Suprapubic skin (tissue), 4 donors: ENCODE results near the gene CASQ2.

Experiments
- POLR2A ChIP-seq, 2 donors: fragments of 450-650 bp; IDR thresholded peaks; one replicate each; pipeline ENCODE4 v1.6.1; 2017; ENCODE audit warnings: antibody characterized with exemption in 2 of 2, mild to moderate bottlenecking in 2 of 2, moderate library complexity in 2 of 2
- POLR2AphosphoS5 ChIP-seq, 3 donors: sonication (generic); formaldehyde crosslinking; IDR thresholded peaks; one replicate each; pipeline ENCODE4 v1.6.1; 2017; ENCODE audit warnings: antibody characterized with exemption in 3 of 3
- TF ChIP-seq, protein P1 (sequence below), 2 donors: fragments of 200-600 bp in 1 of 2; fragments of 450-650 bp in 1 of 2; sonication (generic) in 1 of 2; IDR thresholded peaks; one replicate each; pipeline ENCODE4 v1.5.1; 2016 to 2019; ENCODE audit warnings: antibody characterized with exemption in 2 of 2, mild to moderate bottlenecking in 1 of 2, moderate library complexity in 1 of 2

DNA sequence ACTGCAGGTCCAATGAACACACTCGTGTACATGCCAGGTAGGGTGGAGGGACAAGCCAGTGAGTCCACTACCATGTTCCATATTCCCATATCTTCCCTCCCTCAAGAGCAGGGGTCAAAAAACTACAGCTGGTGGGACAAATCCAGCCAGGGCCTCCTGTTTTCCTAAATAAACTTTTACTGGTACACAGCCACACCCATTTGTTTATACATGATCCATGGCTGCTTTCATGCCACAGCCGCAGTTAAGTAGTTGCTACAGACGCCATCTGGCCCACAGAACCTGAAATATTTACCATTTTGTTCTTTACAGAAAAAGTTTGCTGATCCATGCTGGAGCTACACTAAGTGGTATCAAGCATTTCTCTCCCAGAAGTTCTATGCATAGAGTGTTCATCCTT, 42.4 kb downstream of the CASQ2 start:
- TF ChIP-seq POLR2A (IDR thresholded peaks at IDR 0.05) (no peak), POLR2AphosphoS5 (IDR thresholded peaks at IDR 0.05) (no peak)
- TF ChIP-seq, protein P1, sequence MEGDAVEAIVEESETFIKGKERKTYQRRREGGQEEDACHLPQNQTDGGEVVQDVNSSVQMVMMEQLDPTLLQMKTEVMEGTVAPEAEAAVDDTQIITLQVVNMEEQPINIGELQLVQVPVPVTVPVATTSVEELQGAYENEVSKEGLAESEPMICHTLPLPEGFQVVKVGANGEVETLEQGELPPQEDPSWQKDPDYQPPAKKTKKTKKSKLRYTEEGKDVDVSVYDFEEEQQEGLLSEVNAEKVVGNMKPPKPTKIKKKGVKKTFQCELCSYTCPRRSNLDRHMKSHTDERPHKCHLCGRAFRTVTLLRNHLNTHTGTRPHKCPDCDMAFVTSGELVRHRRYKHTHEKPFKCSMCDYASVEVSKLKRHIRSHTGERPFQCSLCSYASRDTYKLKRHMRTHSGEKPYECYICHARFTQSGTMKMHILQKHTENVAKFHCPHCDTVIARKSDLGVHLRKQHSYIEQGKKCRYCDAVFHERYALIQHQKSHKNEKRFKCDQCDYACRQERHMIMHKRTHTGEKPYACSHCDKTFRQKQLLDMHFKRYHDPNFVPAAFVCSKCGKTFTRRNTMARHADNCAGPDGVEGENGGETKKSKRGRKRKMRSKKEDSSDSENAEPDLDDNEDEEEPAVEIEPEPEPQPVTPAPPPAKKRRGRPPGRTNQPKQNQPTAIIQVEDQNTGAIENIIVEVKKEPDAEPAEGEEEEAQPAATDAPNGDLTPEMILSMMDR (IDR thresholded peaks at IDR 0.05), result no peak
